H1 (cell line): ENCODE measurements around the gene GIMAP7. TPM values are rescaled to one million over a fixed set of nuclear protein-coding genes. Genes with fewer than 3 reads are reported as not detected.

Source experiments
- CTCF ChIA-PET: fragments of 300-600 bp; sonication (Branson Sonifier 250); formaldehyde crosslinking; loops from one replicate; lab custom pipeline; 2021; ENCODE audit not compliant: partially characterized antibody; lab: Charles Lee
- POLR2A ChIA-PET: fragments of 300-600 bp; sonication (Branson Sonifier 250); formaldehyde crosslinking; loops from one replicate; lab custom pipeline; 2021; ENCODE audit warnings: inconsistent platforms; ENCODE audit not compliant: partially characterized antibody; lab: Charles Lee
- DNase-seq, 2 experiments: peaks; one replicate each; pipeline versions ENCODE4 v3.0.0 to v3.0.0-alpha.2; 2010 to 2022; ENCODE audit warnings: low spot score in 2 of 2, low read depth in 1 of 2, mixed read lengths in 1 of 2
- FAIRE-seq: peaks from 2 replicates; lab custom pipeline; 2011; peaks lifted over from hg19 to GRCh38; lab: Jason Lieb, UNC
- H2AFZ ChIP-seq: 2 replicates; pipeline ENCODE4 v1.8.1; 2012; ENCODE audit warnings: low read length, inconsistent platforms
- H2AK5ac ChIP-seq: 2 replicates; pipeline ENCODE4 v1.6.1; 2013; ENCODE audit warnings: low read depth, low read length
- H2BK120ac ChIP-seq: replicated peaks from 2 replicates; pipeline ENCODE3; 2013; ENCODE audit warnings: low read depth, low read length, inconsistent platforms
- H2BK12ac ChIP-seq: 2 replicates; pipeline ENCODE4 v1.6.1; 2013; ENCODE audit warnings: low read depth, low read length
- H2BK15ac ChIP-seq: 2 replicates; pipeline ENCODE4 v1.6.1; 2013; ENCODE audit warnings: low read length
- H2BK20ac ChIP-seq: 2 replicates; pipeline ENCODE4 v1.6.1; 2013; ENCODE audit warnings: low read length
- H2BK5ac ChIP-seq: 2 replicates; pipeline ENCODE4 v1.6.1; 2013; ENCODE audit warnings: low read depth, low read length
- H3K14ac ChIP-seq: 2 replicates; pipeline ENCODE4 v1.6.1; 2013; ENCODE audit warnings: inconsistent platforms; ENCODE audit not compliant: insufficient read length
- H3K18ac ChIP-seq: 2 replicates; pipeline ENCODE4 v1.6.1; 2013; ENCODE audit warnings: low read length; ENCODE audit errors: extremely low read depth
- H3K23ac ChIP-seq: 2 replicates; pipeline ENCODE4 v1.6.1; 2013; ENCODE audit warnings: inconsistent platforms; ENCODE audit not compliant: insufficient read length
- H3K23me2 ChIP-seq: 2 replicates; pipeline ENCODE4 v1.6.1; 2013; ENCODE audit warnings: low read depth, low read length
- H3K27ac ChIP-seq: 2 replicates; pipeline ENCODE4 v1.6.1; 2011; ENCODE audit warnings: low read depth, low read length, inconsistent platforms
- H3K27me3 ChIP-seq, 4 experiments: replicated peaks in 1 of 4; 1 replicate in 1 of 4; 2 replicates in 3 of 4; pipeline versions ENCODE4 v1.6.1 to v1.8.1; 2011 to 2013; ENCODE audit warnings: low read length in 3 of 4, mild to moderate bottlenecking in 3 of 4, inconsistent platforms in 2 of 4, mixed read lengths in 2 of 4, moderate library complexity in 1 of 4; ENCODE audit not compliant: control insufficient read depth in 3 of 4, insufficient read depth in 3 of 4; ENCODE audit errors: extremely low read depth in 1 of 4
- H3K36me3 ChIP-seq, 4 experiments: 2 replicates each; pipeline versions ENCODE4 v1.6.1 to v1.8.1; 2011 to 2013; ENCODE audit warnings: mild to moderate bottlenecking in 4 of 4, low read length in 3 of 4, moderate library complexity in 2 of 4, control low read depth in 1 of 4, inconsistent platforms in 1 of 4; ENCODE audit not compliant: insufficient read depth in 4 of 4, control insufficient read depth in 2 of 4
- H3K4ac ChIP-seq: replicated peaks from 2 replicates; pipeline ENCODE3; 2013; ENCODE audit warnings: low read length, low read depth, mixed read lengths, inconsistent platforms; ENCODE audit not compliant: insufficient read length
- H3K4me1 ChIP-seq, 4 experiments: replicated peaks in 1 of 4; 1 replicate in 1 of 4; 2 replicates in 3 of 4; pipeline versions ENCODE4 v1.6.1 to v1.8.1; 2011 to 2013; ENCODE audit warnings: low read length in 3 of 4, inconsistent platforms in 2 of 4, mixed read lengths in 1 of 4; ENCODE audit not compliant: insufficient read depth in 4 of 4, control insufficient read depth in 3 of 4
- H3K4me2 ChIP-seq, 2 experiments: 2 replicates each; pipeline versions ENCODE4 v1.6.1 to v1.8.1; 2011 to 2013; ENCODE audit warnings: low read depth in 2 of 2, low read length in 2 of 2, control low read depth in 1 of 2, inconsistent platforms in 1 of 2, mild to moderate bottlenecking in 1 of 2; ENCODE audit not compliant: insufficient read depth in 1 of 2
- H3K4me3 ChIP-seq, 4 experiments: fragments of 200-600, 300-600 bp in 1 of 4; sonication (generic), shearing (Covaris generic), sonication (Bioruptor Twin) in 1 of 4; 2 replicates each; pipeline versions ENCODE4 v1.5.1 to v1.8.1; 2011 to 2016; ENCODE audit warnings: low read length in 4 of 4, low read depth in 3 of 4, control low read depth in 2 of 4, inconsistent platforms in 2 of 4, mild to moderate bottlenecking in 2 of 4, mixed read lengths in 1 of 4, moderate library complexity in 1 of 4; ENCODE audit not compliant: insufficient read depth in 2 of 4; ENCODE audit errors: extremely low read depth in 1 of 4
- H3K56ac ChIP-seq: replicated peaks from 2 replicates; pipeline ENCODE3; 2013; ENCODE audit warnings: low read depth, mild to moderate bottlenecking, mixed read lengths, low read length, inconsistent platforms; ENCODE audit not compliant: insufficient read length
- H3K79me1 ChIP-seq: 2 replicates; pipeline ENCODE4 v1.6.1; 2013; ENCODE audit warnings: low read depth, low read length, control low read depth
- H3K79me2 ChIP-seq, 2 experiments: 2 replicates each; pipeline versions ENCODE4 v1.6.1 to v1.8.1; 2012 to 2013; ENCODE audit warnings: low read length in 2 of 2, mild to moderate bottlenecking in 2 of 2, inconsistent platforms in 1 of 2; ENCODE audit not compliant: insufficient read depth in 2 of 2, control insufficient read depth in 1 of 2
- H3K9ac ChIP-seq, 4 experiments: replicated peaks in 1 of 4; 1 replicate in 1 of 4; 2 replicates in 3 of 4; pipeline versions ENCODE4 v1.6.1 to v1.8.1; 2011 to 2013; ENCODE audit warnings: low read depth in 3 of 4, low read length in 3 of 4, control low read depth in 2 of 4, mild to moderate bottlenecking in 2 of 4, moderate library complexity in 2 of 4, inconsistent platforms in 1 of 4; ENCODE audit errors: extremely low read depth in 1 of 4
- H3K9me3 ChIP-seq, 2 experiments: 2 replicates each; pipeline versions ENCODE4 v1.6.1 to v1.8.1; 2012 to 2013; ENCODE audit warnings: mild to moderate bottlenecking in 2 of 2, moderate library complexity in 2 of 2, control low read depth in 1 of 2, inconsistent platforms in 1 of 2, low read depth in 1 of 2, low read length in 1 of 2, mixed read lengths in 1 of 2; ENCODE audit not compliant: insufficient read depth in 2 of 2
- H4K20me1 ChIP-seq, 2 experiments: replicated peaks in 1 of 2; 2 replicates each; pipeline versions ENCODE3 to v1.8.1; 2011 to 2013; ENCODE audit warnings: inconsistent platforms in 2 of 2, low read length in 2 of 2, mild to moderate bottlenecking in 1 of 2; ENCODE audit not compliant: insufficient read depth in 2 of 2, control insufficient read depth in 1 of 2
- H4K5ac ChIP-seq: 2 replicates; pipeline ENCODE4 v1.6.1; 2013; ENCODE audit warnings: low read length, low read depth, mixed read lengths, inconsistent platforms; ENCODE audit not compliant: insufficient read length
- H4K8ac ChIP-seq: 2 replicates; pipeline ENCODE4 v1.8.0; 2013; ENCODE audit warnings: mild to moderate bottlenecking, moderate library complexity, low read length, inconsistent platforms; ENCODE audit not compliant: insufficient read depth; ENCODE audit errors: extremely low read depth
- H4K91ac ChIP-seq: replicated peaks from 2 replicates; pipeline ENCODE3; 2013; ENCODE audit warnings: low read length, mixed read lengths, inconsistent platforms; ENCODE audit not compliant: insufficient read length
- CBX8 ChIP-seq: fragments of 300-800, 300-1000 bp; sonication (generic); IDR thresholded peaks from 2 replicates; pipeline ENCODE4 v1.7.1; 2016; ENCODE audit warnings: low read depth, low read length, borderline replicate concordance
- JUN ChIP-seq: IDR thresholded peaks from 2 replicates; pipeline ENCODE4 v1.6.1; 2011; ENCODE audit warnings: low read depth, mild to moderate bottlenecking, improper control_type of control experiment, low read length
- POLR2AphosphoS5 ChIP-seq: IDR thresholded peaks from 2 replicates; pipeline ENCODE4 v1.6.1; 2011; ENCODE audit warnings: low read depth, low read length
- RNF2 ChIP-seq: fragments of 200-900, 300-1000 bp; sonication (generic); IDR thresholded peaks from 2 replicates; pipeline ENCODE4 v1.7.1; 2016; ENCODE audit warnings: borderline replicate concordance, low read depth, mild to moderate bottlenecking, antibody characterized with exemption, low read length; ENCODE audit not compliant: poor library complexity, severe bottlenecking; ENCODE audit errors: missing control alignments
- SP1 ChIP-seq: IDR thresholded peaks from 2 replicates; pipeline ENCODE4 v1.6.1; 2011; ENCODE audit warnings: low read depth, low read length
- WGBS, 2 experiments: shearing (Covaris generic) in 1 of 2; methylation state at CpG; one replicate each; pipeline versions ENCODE4 v1.1.6 to v1.1.7; 2013 to 2015; ENCODE audit warnings: low lambda C conversion rate in 2 of 2, mixed read lengths in 2 of 2, inconsistent platforms in 1 of 2, low coverage in 1 of 2, missing lambda C conversion rate in 1 of 2; ENCODE audit not compliant: insufficient replicate concordance in 2 of 2, insufficient coverage in 1 of 2, insufficient read length in 1 of 2; ENCODE audit errors: extremely low coverage in 1 of 2, missing lambda C conversion rate in 1 of 2; 5-methylcytosine and 5-hydroxymethylcytosine counted together
- polyA plus RNA-seq, 7 experiments: library from polyadenylated mRNA; depleted of rRNA in 3 of 7; stranded (reverse) in 5 of 7; unstranded in 2 of 7; fragments of >200 nt in 5 of 7; fragments of 200-250 nt in 2 of 7; gene quantifications; 1 replicate in 5 of 7; 2 replicates in 1 of 7; 4 replicates in 1 of 7; pipeline versions ENCODE4 v1.2.1 to v1.2.3, GENCODE V29; 2011 to 2013; ENCODE audit warnings: missing spikeins in 2 of 7, mixed read lengths in 2 of 7
- total RNA-seq: library from RNA; stranded (reverse); fragmentation: NEBNext Ultra II Directional; extraction: Animal tissue kit (Norgen Biotek cat#: 25700); gene quantifications from 2 replicates; pipeline ENCODE4 v1.2.1, GENCODE V29; 2021
- TF ChIP-seq, protein P1 (sequence below), 3 experiments: IDR thresholded peaks; 1 replicate in 2 of 3; 2 replicates in 1 of 3; pipeline versions ENCODE4 v1.5.1 to v1.6.1; 2011; ENCODE audit warnings: low read length in 3 of 3, mild to moderate bottlenecking in 3 of 3, inconsistent platforms in 2 of 3, low read depth in 1 of 3, moderate library complexity in 1 of 3; ENCODE audit not compliant: insufficient read depth in 1 of 3; ENCODE audit errors: control extremely low read depth in 1 of 3
- TF ChIP-seq, protein P2 (sequence below): IDR thresholded peaks from 2 replicates; pipeline ENCODE4 v1.6.1; 2012; ENCODE audit warnings: low read length, inconsistent platforms
- TF ChIP-seq, protein P3 (sequence below): IDR thresholded peaks from 2 replicates; pipeline ENCODE4 v1.6.1; 2012; ENCODE audit warnings: inconsistent platforms

The GIMAP7 gene
- total and polyA plus RNA-seq, 2 of the 8 experiments (the other 6 are each of a cell fraction or from before 2014, with no cell fraction given) = not detected

DNA sequence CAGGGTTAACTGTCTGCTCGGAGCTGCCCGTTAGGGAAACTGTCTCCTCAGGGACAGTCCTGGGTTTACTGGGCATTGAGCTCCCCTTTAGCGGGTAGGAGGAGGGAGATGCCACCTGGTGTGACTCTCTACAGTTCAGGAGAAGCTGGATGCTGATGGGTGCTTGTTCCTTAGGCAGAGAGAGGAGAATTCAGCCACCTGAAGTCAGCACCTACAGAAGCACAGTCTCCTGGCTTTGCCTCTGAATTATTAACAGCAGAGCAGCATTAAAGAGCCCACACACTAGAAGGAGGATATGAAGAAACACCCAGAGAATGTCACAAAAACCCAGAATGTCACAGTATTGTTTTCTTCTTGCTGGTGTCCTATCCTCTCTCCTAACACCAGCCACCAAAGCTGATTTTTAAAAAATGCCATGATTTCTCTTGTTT is 53.2 kb downstream of the GIMAP7 start:
- Histone ChIP-seq H2BK120ac (no peak overlapping the region), H3K23me2 (no peaks in the 10 kb centered on the region), H3K36me3 (no peaks in the 10 kb centered on the region), H2BK5ac (no peak overlapping the region), H3K23ac (no peak overlapping the region), H2BK15ac (no peak overlapping the region; the same call in 1 of the 2 replicates), H3K27me3 (no peaks in the 10 kb centered on the region), H4K91ac (no peak overlapping the region), H3K56ac (no peak overlapping the region), H3K4me1 (peaks cover 2 to 11% (median 7%) of the 10 kb centered on the region in 4 experiments; a peak in 6 of 7 replicates), H4K20me1 (no peaks in the 10 kb centered on the region), H3K4me2 (no peak overlapping the region), H4K8ac (no peak overlapping the region), H2AFZ (no peak overlapping the region), H3K79me1 (no peaks in the 10 kb centered on the region), H2AK5ac (no peak overlapping the region), H4K5ac (no peak overlapping the region), H3K9me3 (no peaks in the 10 kb centered on the region), H3K18ac (no peak overlapping the region), H2BK20ac (no peak overlapping the region), H3K14ac (no peak overlapping the region), H3K79me2 (no peaks in the 10 kb centered on the region), H3K27ac (no peak overlapping the region), H3K4me3 (no peak overlapping the region), H3K4ac (no peak overlapping the region), H3K9ac (no peak overlapping the region), H2BK12ac (no peak overlapping the region)
- FAIRE-seq = no peak
- DNase-seq = no peak
- POLR2A ChIA-PET = no interaction called here
- 74% methylated on average over 3 of the region's 3 CpGs; no CpG with 5 or more reads in 1 of the 2 experiments for WGBS, 2 experiments
- CTCF ChIA-PET = interaction anchor here (0.6 to 1.1 kb wide), 2 partner anchors 53 to 284 kb away, joined by 3 read pairs; partner anchors contain the start of gene GIMAP7
- TF ChIP-seq RNF2 = no peak
- TF ChIP-seq, protein P1, sequence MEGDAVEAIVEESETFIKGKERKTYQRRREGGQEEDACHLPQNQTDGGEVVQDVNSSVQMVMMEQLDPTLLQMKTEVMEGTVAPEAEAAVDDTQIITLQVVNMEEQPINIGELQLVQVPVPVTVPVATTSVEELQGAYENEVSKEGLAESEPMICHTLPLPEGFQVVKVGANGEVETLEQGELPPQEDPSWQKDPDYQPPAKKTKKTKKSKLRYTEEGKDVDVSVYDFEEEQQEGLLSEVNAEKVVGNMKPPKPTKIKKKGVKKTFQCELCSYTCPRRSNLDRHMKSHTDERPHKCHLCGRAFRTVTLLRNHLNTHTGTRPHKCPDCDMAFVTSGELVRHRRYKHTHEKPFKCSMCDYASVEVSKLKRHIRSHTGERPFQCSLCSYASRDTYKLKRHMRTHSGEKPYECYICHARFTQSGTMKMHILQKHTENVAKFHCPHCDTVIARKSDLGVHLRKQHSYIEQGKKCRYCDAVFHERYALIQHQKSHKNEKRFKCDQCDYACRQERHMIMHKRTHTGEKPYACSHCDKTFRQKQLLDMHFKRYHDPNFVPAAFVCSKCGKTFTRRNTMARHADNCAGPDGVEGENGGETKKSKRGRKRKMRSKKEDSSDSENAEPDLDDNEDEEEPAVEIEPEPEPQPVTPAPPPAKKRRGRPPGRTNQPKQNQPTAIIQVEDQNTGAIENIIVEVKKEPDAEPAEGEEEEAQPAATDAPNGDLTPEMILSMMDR (IDR thresholded peaks at IDR 0.05; ENCODE audit: control extremely low read depth in 1 of 3, insufficient read depth in 1 of 3, low read depth in 1 of 3, low read length in 3 of 3) = no peak
- TF ChIP-seq, protein P2, sequence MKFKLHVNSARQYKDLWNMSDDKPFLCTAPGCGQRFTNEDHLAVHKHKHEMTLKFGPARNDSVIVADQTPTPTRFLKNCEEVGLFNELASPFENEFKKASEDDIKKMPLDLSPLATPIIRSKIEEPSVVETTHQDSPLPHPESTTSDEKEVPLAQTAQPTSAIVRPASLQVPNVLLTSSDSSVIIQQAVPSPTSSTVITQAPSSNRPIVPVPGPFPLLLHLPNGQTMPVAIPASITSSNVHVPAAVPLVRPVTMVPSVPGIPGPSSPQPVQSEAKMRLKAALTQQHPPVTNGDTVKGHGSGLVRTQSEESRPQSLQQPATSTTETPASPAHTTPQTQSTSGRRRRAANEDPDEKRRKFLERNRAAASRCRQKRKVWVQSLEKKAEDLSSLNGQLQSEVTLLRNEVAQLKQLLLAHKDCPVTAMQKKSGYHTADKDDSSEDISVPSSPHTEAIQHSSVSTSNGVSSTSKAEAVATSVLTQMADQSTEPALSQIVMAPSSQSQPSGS = no peak
- TF ChIP-seq, protein P3, sequence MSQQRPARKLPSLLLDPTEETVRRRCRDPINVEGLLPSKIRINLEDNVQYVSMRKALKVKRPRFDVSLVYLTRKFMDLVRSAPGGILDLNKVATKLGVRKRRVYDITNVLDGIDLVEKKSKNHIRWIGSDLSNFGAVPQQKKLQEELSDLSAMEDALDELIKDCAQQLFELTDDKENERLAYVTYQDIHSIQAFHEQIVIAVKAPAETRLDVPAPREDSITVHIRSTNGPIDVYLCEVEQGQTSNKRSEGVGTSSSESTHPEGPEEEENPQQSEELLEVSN = no peak
- TF ChIP-seq POLR2AphosphoS5 = no peak
- TF ChIP-seq SP1 = no peak
- TF ChIP-seq JUN = no peak
- TF ChIP-seq CBX8 = no peak
